ENCODE data around the gene ANKRD40CL.
"Not testable (repeated sequence)": the region's sequence is repeated elsewhere in the genome, so short reads cannot be mapped to it uniquely, and the experiment has no call there.

The ANKRD40CL gene, protein sequence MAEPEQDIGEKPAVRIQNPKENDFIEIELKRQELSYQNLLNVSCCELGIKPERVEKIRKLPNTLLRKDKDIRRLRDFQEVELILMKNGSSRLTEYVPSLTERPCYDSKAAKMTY

DNA sequence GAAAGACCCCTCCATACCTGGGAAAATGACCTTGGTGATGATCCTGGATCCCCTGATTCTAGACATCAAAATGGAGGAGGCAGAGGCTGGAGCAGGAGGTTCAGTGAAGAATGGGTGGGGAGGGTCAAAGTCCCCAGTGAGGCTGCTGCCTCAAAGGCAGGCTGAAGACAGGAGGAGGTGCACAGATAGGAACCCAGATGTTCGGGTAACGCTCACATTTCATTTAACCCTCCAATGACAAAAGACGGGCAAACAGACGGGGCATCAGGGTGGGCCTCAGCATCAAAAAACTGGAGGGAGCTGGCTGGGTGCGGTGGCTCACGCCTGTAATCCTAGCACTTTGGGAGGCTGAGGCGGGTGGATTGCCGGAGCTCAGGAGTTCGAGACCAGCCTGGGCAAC is at the start of gene ANKRD40CL:
Gene ANKRD40CL, minus strand, starts transcription at position 73 of the 400 bp plus-strand sequence. CDS start 605 bp downstream, outside the sequence.
- DNase-seq = no peak

DNA sequence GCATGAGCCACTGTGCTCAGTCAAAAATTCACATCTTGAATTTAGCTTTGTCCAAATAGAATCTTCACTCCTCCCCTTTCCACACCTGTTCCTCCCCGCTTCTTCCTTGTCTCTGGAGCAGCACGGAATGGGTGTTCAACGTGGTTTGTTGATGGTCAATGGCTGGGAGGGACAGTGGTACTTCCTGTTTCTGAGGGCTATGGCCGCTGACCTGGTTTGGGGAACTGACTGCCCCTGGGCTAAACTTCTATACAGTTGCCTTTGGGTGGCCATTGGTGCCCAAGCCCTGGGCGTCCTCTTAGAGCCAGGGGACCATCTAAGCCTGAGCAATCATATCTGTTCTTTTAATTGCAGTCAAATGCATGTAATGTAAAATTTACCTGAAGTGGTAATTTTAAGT is 49.0 kb upstream of the ANKRD40CL start:
- DNase-seq = no peak

DNA sequence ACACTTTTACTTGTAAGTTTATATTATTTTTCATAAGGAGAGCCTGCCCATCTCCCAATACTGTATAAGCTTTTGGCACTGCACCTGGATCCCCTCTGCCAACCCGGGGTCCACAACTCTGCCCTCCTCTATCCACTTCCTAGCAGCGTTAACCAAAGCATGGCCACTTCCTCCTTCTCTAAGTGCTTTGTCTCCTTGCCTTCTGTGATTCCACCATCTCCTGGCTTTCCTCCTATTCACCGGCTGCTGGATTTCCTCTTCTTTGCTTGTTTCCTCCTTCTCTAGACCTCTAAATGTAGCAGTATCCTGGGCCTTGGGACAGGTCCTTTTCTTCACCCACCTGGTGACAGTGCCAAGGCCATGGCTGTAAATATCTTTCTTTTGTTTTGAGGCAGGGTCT is 48.1 kb upstream of the ANKRD40CL start:
- DNase-seq = no peak

DNA sequence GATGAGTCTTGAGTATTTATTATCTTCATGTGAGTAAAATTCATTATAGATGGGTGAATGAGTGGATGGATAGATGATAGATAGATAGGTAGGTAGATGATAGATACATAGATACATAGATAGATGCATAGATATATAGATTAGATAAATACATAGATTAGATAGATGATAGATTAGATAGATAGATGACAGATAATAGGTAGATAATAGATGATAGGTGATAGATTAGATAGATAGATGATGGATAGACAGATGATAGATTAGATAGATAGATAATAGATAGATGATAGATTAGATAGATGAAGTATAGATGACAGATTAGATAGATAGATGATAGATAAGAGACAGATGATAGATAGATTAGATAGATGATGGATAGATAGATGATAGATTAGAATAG is 46.3 kb upstream of the ANKRD40CL start:
- DNase-seq = no peak

DNA sequence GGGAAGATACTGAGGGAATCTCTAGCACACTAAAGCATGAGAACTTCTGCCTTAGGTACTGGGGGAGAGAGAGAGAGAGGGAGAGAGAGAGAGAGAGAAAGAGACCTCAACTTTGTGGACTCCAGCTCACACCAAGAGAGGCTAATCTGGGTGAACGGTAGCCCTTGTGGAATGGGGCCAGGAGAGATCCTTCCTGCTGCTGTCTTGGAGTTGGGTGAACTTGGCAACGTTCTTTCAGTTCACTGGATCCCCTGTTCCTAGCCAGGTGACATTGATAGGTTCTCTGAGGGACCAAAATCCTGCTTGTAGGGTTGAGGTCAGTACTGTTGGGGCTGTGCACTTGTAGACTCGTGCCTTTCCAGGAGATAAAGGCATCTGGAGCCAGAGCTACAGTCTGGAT is 41.6 kb upstream of the ANKRD40CL start:
- no peak for DNase-seq

DNA sequence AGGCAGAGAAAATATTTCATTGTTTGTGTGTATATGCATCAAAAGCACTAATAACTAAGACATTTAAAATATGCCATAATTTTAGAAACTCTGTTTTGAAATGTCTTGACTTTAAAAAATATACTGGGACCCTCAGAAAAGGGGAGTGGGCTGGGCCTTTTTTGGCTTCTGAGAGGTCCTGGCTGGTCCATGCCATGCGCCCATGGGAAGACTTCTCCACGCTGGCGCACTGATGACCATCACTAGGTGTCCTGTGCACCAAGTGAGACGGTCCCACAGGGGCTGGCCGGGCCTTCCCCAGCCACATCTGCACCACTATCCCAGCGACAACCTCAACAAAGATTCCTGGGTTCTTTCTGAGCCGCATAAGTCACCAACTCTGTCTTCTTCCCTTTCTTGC is 41.1 kb upstream of the ANKRD40CL start:
- no peak for DNase-seq

DNA sequence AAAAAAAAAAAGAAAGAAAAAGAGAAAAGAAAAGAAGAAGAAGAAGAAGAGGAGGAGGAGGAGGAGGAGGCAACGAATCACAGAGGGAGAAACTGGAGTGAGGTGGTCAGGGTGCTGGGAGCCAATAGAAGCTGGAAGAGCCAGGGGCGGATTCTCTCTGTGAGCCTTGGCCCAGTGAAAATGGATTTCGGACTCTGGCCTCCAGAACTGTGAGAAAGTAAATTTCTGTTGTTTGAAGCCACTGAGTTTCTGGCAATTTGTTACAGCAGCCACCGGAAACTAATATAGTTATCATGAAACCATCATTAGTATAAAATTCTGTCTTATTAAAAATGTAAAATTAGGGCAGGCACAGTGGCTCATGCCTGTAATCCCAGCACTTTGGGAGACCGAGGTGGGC is 40.4 kb upstream of the ANKRD40CL start:
- DNase-seq = no peak

DNA sequence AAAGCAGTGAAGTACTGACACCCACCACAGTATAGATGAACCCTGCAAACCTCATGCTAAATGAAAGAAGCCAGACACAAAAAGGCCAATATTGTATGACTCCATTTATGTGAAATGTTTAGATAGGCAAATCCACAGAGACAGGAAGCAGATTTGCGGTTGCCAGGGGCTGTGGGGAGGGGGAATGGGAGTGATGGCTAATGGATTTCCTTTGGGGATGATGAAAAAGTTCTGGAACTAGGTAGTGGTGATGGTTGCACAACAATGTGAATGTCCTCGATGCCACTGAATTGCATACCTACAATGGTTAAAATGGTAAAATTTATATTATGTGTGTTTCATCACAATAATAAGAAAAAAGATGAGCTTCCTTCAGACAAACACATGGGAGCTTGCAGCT is 39.7 kb upstream of the ANKRD40CL start:
- no peak for DNase-seq

DNA sequence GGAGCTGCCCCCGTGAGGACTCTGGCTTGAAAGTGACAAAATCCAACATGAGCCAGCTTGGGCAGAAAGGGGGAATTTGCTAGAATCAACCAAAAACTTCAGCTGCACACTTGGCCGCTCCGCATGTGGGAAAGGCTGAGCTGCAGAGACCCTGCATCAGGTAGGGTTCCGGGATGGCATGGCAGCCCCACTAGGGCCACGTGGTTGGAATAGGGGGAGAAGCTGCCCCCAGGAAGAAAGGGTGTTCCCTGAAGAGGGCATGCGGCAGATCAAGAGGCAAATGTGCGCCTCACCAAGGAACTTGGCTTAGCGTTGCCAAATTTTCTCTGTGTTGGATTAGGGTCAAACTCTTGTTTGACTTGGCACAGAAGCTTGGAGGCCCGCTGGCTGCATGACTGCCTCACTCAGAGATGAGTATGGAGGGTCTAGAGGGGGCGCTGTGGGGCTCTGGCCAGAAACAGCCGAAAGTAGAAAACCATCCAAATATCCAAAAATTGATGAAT is 38.9 kb upstream of the ANKRD40CL start:
- no peak for DNase-seq

DNA sequence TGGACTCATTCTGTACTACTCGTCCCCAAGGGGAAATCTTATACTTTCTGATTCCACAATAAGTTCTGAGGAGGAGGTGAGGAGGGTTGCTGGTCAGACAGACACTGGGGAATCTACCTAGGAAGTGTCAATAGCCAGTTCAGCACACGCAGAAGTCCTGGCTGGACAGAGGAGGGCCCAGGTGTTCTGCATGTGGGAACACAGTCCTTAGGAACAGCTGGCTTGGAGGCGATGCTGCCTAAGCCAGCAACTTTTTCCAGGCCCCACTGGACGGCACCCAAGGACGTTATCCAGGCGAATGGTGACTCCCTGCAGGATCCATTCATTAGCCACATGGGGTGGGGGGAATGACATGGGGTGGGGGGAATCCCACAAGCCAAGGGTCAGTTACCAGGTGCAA is 38.2 kb upstream of the ANKRD40CL start:
- no peak for DNase-seq

DNA sequence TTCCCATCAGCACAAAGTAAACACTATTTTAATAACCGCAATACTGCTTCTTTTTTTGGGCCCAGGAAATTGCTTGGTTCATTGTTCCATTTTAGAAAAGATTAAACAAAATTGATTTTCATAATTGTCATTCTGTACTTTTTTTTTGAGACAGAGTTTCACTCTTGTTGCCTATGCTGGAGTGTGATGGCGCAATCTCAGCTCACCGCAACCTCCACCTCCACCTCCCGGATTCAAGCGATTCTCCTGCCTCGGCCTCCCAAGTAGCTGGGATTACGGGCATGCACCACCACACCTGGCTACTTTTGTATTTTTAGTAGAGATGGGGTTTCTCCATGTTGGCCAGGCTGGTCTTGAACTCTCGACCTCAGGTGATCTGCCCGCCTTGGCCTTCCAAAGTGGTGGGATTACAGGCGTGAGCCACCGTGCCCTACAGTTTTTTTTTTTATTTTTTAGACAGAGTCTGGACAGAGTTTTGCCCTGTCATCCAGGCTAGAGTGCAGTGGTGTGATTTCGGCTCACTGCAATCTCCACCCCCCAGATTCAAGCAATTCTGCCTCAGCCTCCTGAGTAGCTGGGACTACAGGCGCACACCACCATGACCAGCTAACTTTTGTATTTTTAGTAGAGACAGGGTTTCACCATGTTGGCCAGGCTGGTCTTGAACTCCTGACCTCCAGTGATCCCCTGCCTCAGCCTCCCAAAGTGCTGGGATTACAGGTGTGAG is 37.6 kb upstream of the ANKRD40CL start:
- not testable (repeated sequence) for DNase-seq

DNA sequence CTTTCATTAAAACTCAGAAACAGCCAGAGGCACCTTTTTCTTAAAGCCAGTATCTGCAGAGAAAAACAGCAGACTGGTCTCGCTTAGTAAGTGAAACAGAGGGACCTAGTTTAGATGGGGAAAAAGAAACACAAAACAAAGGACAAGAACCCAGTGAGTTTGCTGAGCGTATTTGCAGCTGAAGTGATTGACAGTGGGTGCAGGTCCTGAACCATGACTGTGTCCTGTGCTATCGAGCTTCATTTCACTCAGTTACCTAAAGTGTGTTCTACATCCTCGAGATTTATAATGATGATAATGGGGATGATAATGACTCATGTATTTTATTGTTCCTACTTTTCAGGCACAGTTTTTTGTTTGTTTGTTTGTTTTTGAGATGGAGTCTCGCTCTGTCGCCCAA is 36.4 kb upstream of the ANKRD40CL start:
- DNase-seq = no peak

DNA sequence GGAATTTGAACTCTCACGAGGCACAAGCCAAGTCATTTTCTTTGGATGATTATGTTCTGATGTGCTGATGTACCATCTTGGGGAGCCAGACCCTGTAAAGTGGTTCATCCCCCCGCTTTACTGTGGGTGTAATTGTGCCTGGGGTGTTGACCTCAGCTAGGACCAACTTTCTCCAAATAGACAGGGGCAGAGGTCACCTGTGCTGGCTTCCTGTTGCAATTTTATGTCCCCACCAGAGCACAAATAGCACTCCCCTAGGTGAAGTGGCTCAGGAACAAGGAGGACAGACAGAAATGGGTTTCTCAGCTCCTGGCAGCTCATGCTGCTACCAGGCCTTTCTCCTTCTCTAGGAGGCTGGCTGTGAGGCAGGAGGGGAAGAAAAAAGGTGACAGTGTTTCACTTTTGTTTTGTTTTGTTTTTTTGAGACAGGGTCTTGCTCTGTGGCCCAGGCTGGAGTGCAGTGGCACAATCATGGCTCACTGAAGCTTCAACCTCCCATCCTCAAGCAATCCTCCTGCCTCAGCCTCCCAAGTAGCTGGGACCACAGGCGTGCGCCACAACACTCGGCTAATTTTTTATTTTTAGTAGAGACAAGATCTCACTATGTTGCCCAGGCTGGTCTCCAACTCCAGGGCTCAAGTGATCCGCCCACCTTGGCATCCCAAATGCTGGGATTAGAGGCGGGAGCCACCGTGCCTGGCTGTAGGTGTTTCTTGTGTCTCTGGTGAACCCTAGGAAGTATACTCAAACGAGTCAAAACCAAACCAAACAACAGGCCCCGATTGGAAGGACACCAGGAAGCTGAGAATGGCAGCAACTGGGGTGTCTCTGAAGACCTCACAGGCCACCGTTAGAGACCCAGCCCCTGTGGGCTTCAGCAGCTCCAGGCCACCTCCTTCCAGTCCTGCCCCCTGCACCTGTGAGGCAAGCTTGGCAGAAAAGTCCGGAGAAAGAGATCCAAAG is 35.6 kb upstream of the ANKRD40CL start:
- DNase-seq = no peak

DNA sequence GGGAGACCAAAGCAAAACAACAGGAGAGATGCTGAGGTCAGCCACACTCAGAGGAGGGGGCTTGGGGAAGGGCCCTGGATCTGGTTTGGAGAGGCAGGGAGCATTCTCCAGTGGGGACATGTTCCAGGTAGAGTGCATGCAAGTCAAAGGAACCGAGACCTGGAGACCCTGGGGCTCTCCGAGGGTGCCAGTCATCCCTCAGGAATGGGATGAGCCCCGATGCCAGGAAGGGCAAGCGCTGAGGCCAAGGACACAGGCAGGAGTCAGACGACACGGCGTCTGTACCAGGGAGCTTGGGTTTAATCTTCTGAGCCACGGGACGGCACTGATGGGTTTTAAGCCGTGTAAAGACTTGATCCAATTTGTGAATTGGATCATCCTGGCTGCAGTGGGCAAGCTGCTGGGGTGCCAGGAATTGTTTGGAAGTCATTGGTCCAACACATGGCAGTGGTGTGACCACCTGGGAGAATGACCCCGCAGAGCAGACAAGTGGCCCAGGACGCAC is 32.9 kb upstream of the ANKRD40CL start:
- no peak for DNase-seq

DNA sequence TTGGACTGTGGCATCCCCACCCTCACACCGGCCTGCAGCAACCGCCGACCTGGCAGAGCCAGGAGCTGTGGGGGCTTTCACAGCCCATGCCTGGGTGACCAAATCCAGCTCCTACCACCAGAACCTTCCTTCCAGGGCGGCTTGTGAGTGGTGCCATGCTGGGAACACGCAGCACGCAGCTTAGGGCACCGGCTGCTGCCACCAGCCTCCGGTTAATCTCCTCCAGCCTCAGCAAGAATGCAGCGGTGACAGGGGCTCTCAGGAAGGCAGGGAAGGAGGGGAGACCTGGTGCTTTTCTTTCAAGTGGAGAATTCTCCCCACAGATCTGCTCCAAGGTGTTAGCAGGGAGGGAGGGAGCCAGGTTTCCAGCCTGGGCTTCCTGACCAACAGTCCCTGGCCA is 32.3 kb upstream of the ANKRD40CL start:
- no peak for DNase-seq

DNA sequence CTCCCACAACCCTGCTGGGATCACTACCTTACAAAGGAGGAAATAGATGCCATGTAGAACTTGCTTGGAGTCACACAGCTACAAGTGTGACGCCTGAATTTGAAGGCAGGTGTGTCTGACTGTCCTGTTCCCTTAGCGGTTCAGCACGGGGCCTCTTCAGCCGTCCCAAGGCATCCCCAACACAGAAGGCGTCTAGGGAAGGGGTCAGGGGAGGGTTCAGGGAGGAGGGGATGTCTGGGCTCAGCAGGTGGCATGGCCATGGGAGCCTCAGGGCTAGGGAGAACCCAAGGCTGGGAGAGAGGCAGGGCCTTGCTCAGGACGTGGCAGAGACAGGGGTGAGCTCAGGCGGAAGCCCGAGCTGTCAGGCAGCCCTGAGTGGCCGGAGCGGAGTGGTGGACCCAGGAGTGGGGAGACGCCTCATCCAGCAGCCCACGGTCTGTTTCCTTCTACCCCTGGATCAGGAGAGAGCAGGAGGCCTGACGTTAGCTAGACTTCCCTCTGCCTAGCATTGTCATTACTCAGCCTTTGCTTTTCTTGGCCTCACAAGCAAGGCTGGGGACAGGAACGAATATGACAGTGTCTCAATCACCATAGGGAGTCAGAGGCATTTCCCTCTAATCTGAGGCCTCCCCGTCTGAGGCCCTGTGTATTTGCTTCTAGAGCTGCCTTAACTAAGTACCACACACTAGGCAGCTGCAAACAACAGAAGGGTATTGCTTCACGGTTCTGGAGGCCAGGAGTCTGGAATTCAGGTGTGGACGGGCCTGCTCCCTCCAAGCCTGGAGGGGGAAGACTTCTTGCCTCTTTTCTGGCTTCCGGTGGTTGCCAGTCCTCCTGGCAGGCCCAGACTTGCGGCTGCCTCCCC is 31.3 kb upstream of the ANKRD40CL start:
- DNase-seq = no peak

DNA sequence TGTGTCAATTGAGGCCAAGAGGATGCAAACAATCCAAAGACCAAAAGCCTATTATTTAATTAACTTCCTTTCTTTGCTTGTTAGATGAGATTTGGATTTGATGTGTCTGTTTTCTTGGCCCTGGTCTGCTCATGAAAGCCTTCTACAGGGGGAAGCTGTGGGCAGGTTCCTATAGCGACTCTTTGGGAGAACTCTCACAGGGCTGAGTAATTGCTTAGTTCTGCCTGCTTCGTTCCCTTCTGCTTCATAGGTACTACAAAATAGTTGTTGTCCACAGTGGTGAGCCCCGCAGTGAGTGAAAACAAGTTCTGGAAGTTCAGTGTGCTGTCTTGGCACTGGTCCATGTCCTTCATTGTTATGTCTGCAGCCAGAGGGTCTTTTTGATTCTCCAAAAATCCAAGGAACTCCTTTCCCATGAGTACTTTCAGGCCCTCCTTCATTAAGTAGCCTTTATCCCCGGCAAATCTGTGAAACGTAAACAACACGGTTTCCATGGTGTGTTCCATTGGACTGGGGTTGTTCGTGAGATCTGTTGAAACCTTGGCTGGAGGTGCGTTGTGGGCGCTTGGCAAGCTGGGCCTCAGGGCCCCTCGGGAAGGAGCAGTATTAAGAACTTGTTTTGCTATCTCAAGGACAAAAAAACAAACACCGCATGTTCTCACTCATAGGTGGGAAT is 30.0 kb upstream of the ANKRD40CL start:
- DNase-seq = no peak

DNA sequence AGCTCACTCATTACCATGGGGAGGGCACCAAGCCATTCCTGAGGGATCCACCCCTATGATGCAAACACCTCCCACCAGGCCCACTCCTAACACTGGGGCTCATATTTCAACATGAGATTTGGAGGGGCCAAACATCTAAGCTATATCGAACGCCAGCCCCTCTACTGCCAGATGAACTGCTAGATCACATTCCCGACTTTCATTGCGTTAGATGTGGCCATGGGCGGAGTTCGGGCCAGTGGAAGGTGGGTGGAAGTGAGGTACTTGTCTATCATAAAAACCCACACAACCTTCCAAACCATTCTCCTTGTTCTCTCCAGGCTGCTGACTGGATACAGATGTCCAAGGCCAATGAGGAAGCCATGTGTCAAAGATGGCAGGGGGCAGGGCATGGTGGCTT is 27.0 kb upstream of the ANKRD40CL start:
- no peak for DNase-seq

DNA sequence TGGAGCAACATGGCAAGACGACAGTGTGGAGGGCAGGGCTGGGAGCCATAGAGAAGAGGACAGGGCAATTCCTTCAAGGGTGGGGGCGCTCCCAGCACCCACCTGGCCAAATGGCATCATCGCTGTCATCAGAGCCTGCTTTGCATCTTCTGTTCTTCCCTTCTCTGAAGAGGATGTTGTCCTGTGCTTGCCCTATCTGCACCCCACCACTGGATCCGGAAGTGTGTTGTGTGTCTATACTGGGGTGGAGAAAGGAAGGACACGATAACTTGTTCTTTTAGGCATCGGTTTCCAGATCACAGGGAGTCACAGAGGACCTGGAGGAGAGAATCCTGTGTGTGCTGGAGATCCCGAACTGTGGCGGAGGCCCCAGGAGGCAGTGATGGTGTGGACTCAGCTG is 25.7 kb upstream of the ANKRD40CL start:
- DNase-seq = no peak

DNA sequence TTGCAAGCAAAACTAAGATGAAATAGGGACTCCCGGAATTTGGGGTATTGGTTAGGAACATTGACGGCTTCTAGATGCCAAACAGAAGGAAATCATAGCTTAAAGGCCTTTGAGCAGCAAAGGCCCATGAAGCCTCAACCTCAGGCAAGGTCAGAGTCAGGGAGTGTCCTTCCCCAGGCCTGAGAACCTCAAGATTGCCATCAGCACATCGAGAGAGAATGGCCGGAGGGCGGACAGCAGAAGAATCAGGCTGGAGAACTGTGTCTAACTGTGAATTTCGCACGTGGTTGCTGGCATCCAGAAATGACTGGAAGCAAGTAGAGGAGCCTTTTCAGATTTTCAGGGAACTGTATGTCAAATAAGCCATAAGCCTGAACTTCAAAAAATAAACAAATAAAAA is 24.8 kb upstream of the ANKRD40CL start:
- DNase-seq = no peak

DNA sequence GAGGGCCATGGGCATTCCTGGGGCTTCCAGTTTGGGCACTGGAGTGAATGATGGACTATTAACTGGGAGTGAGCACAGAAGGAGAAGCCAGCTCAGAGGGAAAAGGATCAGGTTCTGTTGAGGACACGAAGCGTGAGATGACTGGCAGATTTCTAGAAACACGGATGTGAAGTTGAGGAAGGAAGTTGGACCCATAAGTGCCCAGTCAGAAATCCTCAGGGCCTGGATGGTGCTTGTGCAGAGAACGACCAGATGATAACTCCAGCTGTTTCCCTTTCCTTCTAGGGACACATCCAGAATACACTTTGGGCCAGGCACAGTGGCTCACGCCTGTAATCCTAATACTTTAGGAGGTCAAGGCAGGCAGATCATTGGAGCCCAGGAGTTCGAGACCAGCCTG is 23.3 kb upstream of the ANKRD40CL start:
- no peak for DNase-seq

DNA sequence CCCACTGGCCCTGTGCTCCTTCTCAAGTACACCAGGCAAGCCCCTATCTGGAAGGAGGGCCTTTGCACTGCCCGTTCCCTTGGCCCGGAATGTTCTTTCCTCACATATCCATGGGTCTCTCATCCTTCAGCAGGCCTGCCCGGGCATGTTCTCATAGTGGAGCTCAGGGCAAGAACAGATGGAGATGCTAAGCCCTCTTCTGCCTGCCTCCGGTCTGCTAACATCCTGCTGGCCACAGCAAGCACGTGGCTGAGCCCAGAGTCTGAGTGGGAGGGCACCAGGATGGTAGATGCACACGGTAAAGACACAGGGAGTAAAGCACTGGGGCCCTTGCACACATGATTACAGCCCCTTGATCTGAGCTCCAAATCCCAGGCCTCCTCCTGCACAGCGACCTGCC is 19.8 kb upstream of the ANKRD40CL start:
- no peak for DNase-seq

Measured in activated CD4-positive, alpha-beta T cell treated with anti-CD3 and anti-CD28 coated beads for 48 hours (primary cell).